Stimulated activated CD4-positive, alpha-beta T cell treated with anti-CD3 and anti-CD28 coated beads, Interleukin-1b, Interleukin-23, amount 100 ng/mL, for 48 hours (primary cell): ENCODE measurements around the gene CROCC2.

ENCODE experiments used
- DNase-seq: peaks from one replicate; pipeline ENCODE4 v3.0.0-alpha.2; 2020

The CROCC2 gene

GRCh38 chr2:240906141-240906910, at the start of gene CROCC2:
TSS of gene CROCC2 (plus strand) at chr2:240906336. CDS start at chr2:240906514, 178 bp downstream.
- DNase-seq, result no peak

GRCh38 chr2:240857039-240858008, 48.8 kb upstream of the CROCC2 start:
- no peak for DNase-seq

- DNase-seq, result no peak
These were observed 47.8 kb upstream of the CROCC2 start for GRCh38 chr2:240858321-240858720.

GRCh38 chr2:240858871-240859270, 47.3 kb upstream of the CROCC2 start:
- DNase-seq, result no peak

- DNase-seq, result no peak
These were observed 44.6 kb upstream of the CROCC2 start for GRCh38 chr2:240861547-240861946.

- DNase-seq, result no peak
These were observed 41.7 kb upstream of the CROCC2 start for GRCh38 chr2:240864475-240864874.

GRCh38 chr2:240865391-240865790, 40.7 kb upstream of the CROCC2 start:
- DNase-seq, result no peak

GRCh38 chr2:240868286-240869108, 37.6 kb upstream of the CROCC2 start, which contains the start of gene AGXT:
TSS of gene AGXT (plus strand) at chr2:240868824. CDS start at chr2:240868866, 42 bp downstream.
- DNase-seq, result no peak

- DNase-seq, result no peak
These were observed 36.8 kb upstream of the CROCC2 start for GRCh38 chr2:240869109-240869955.

GRCh38 chr2:240869956-240870875, 35.9 kb upstream of the CROCC2 start:
- DNase-seq, result no peak

GRCh38 chr2:240871071-240871958, 34.8 kb upstream of the CROCC2 start:
- DNase-seq, result no peak

- DNase-seq, result no peak
These were observed 33.6 kb upstream of the CROCC2 start for GRCh38 chr2:240872317-240873097.

- no peak for DNase-seq
These were observed 32.9 kb upstream of the CROCC2 start for GRCh38 chr2:240873098-240873788.

- DNase-seq, result no peak
These were observed 32.1 kb upstream of the CROCC2 start for GRCh38 chr2:240873805-240874714.

- DNase-seq, result no peak
These were observed 31.4 kb upstream of the CROCC2 start for GRCh38 chr2:240874715-240875227.

GRCh38 chr2:240875228-240876034, 30.7 kb upstream of the CROCC2 start:
- no peak for DNase-seq
